OCI-LY3 (cell line): ENCODE results near the gene TCEAL3.

ENCODE experiments used
- EZH2phosphoT487 ChIP-seq: fragments of 200-600 bp; shearing (Covaris generic); IDR thresholded peaks from 2 replicates; pipeline ENCODE4 v1.6.1; 2018; ENCODE audit warnings: antibody characterized with exemption, mixed run types, low read depth
- TF ChIP-seq, protein P1 (sequence below): fragments of 200-600, 300-600 bp; sonication (generic); IDR thresholded peaks from 2 replicates; pipeline ENCODE4 v1.5.1; 2014; ENCODE audit warnings: antibody characterized with exemption, low read length, low read depth

DNA sequence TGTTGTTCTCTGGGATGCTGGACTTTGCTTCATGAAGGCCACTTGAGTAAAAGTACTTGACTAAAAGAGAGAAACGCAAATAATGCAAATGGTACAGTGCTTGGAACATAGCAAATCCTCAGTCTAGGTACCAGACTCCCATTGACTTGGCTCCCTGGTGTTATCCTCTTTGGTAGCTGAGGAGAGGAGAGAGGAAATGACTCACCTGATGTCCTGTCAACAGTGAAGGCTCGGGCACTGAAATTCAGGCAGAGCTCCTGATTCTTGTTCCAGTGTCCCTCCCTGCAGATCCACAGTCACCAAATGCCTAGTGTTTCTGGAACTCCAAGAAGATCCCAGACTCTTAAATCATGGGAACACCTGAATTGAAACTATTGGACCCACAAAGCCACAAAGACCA is 45.0 kb upstream of the TCEAL3 start:
- TF ChIP-seq, protein P1, sequence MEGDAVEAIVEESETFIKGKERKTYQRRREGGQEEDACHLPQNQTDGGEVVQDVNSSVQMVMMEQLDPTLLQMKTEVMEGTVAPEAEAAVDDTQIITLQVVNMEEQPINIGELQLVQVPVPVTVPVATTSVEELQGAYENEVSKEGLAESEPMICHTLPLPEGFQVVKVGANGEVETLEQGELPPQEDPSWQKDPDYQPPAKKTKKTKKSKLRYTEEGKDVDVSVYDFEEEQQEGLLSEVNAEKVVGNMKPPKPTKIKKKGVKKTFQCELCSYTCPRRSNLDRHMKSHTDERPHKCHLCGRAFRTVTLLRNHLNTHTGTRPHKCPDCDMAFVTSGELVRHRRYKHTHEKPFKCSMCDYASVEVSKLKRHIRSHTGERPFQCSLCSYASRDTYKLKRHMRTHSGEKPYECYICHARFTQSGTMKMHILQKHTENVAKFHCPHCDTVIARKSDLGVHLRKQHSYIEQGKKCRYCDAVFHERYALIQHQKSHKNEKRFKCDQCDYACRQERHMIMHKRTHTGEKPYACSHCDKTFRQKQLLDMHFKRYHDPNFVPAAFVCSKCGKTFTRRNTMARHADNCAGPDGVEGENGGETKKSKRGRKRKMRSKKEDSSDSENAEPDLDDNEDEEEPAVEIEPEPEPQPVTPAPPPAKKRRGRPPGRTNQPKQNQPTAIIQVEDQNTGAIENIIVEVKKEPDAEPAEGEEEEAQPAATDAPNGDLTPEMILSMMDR = no peak
- no peak for TF ChIP-seq EZH2phosphoT487
